Measurements from ENCODE around the gene EDNRA. TPM values are rescaled to one million over a fixed set of nuclear protein-coding genes. Genes with fewer than 3 reads are reported as not detected.

EDNRA gene
- total RNA-seq, 3 donors from 2014 or later = 0.25 TPM; not detected in 2

DNA sequence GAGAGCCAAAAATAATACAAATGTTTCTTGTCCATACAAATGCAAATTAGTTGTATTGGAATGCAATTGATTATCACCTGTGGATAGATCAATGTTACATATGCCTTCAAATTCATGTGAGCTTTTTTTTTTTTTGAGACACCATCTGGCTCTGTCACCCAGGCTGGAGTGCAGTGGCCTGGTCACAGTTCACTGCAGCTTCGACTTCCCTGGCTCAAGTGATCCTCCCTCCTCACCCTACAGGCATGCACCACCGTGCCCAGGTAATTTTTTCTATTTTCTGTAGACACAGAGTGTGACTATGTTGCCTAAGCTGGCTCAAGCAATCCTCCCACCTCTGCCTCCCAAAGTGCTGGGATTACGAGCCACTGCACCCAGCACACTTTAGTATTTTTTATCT is 97.7 kb downstream of the EDNRA start:
- Mint-ChIP-seq H3K27me3 (ENCODE audit: low read depth) (peaks cover 8% of the 10 kb centered on the region), H3K4me1 (ENCODE audit: low read depth) (no peaks in the 10 kb centered on the region), H3K4me3 (no peak overlapping the region), H3K36me3 (ENCODE audit: insufficient read depth) (no peaks in the 10 kb centered on the region), H3K9me3 (peaks cover 7% of the 10 kb centered on the region)
- ATAC-seq (no peak), DNase-seq (no peak)

DNA sequence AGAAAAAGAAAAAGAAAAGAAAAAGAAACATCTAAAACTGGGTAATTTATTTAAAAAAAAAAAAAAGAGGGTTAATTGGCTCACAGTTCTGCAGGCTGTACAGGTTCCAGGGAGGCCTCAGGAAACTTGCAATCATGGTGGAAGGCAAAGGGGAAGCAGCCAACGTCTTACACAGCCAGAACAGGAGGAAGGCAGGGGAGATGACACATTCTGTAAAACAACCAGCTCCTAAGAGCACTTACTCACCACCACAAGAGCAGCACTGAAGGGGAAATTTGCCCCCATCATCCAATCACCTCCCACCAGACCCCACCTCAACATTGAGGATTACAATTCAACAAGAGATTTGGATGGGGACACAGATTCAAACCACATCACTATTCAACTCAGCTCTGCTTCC is 99.5 kb downstream of the EDNRA start:
- Mint-ChIP-seq H3K9me3 (peaks cover 12% of the 10 kb centered on the region), H3K4me1 (ENCODE audit: low read depth) (no peaks in the 10 kb centered on the region), H3K4me3 (no peak overlapping the region), H3K36me3 (ENCODE audit: insufficient read depth) (no peaks in the 10 kb centered on the region), H3K27me3 (ENCODE audit: low read depth) (peaks cover 7% of the 10 kb centered on the region)
- ATAC-seq (no peak), DNase-seq (no peak)

DNA sequence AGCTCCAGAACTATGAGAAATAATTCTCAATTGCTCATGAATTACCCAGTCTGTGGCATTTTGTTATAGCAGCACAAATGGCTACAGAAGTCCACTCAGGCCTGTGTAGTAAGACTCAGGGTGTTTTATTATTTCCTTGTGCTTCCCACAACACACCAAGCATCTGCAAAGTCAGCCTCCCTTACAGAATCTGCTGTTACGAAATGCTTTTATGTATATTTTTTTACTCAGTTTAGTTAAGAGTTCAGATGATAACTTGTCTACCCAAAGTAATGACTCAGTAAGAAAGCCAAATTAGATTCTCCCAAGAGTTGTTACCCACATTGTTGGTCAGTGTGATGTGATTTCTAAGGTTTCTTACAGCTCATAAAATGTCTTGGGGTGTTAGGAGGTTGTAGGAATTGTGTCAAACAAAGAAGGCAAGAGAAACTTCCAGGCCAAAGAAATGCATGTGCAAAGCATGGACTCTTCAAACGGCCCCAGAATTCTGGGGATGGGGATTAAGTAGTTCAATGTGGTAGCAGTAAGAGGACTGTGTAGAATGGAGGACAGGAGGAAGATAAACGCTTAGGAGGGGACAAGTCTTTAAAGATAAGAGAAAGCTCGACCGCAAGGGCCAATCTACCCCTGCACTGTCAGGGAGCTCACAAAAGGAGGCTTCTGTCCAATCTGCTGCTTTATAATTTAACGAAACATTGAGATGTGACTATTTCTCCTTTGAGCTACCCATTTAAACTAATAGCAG is 100.9 kb downstream of the EDNRA start:
- H3K4me3 Mint-ChIP-seq = no peak overlapping the region
- H3K27me3 Mint-ChIP-seq (ENCODE audit: low read depth) = peaks cover 8% of the 10 kb centered on the region
- no peaks in the 10 kb centered on the region for H3K36me3 Mint-ChIP-seq (ENCODE audit: insufficient read depth)
- no peaks in the 10 kb centered on the region for H3K4me1 Mint-ChIP-seq (ENCODE audit: low read depth)
- DNase-seq = no peak
- no peak for ATAC-seq
- peaks cover 12% of the 10 kb centered on the region for H3K9me3 Mint-ChIP-seq

DNA sequence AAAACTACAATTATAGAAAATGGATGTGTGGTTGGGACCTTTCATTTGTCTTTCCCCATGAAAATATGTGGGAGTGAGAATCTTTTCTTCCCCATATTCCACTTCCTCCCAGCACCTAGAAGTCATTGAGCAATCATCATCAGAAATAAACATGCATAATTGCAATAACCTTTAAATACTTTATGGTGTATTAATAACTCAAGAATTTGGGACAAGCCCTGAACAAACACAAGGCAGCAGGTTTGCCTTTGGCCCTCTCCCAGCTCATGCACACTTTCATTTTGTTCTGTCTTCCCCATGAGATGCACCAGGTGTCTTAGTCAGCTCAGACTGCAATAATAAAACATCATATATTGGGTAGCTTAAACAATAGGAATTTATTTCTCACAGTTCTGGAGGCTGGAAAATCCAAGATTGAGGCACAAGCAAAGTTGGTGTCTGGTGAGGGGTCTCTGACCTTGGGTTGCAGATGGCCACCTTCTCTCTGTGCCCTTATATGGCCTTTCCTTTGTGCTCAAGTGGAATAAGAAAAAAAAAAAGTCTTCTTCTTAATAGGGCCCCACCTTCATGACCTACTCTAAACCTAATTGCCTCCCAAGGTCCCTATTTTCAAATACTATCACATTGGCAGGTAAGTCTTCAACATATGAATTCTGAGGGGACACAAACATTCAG is 101.6 kb downstream of the EDNRA start:
- ATAC-seq (no peak), DNase-seq (no peak)
- Mint-ChIP-seq H3K4me1 (ENCODE audit: low read depth) (no peaks in the 10 kb centered on the region), H3K9me3 (peaks cover 12% of the 10 kb centered on the region), H3K27me3 (ENCODE audit: low read depth) (peaks cover 8% of the 10 kb centered on the region), H3K36me3 (ENCODE audit: insufficient read depth) (no peaks in the 10 kb centered on the region), H3K4me3 (no peak overlapping the region)

GRCh38 chr4:147583876-147584275 is 103.0 kb downstream of the EDNRA start:
- H3K4me1 Mint-ChIP-seq (ENCODE audit: low read depth) = no peaks in the 10 kb centered on the region
- peaks cover 9% of the 10 kb centered on the region for H3K27me3 Mint-ChIP-seq (ENCODE audit: low read depth)
- ATAC-seq (no peak), DNase-seq (no peak)
- peaks cover 12% of the 10 kb centered on the region for H3K9me3 Mint-ChIP-seq
- H3K4me3 Mint-ChIP-seq = no peak overlapping the region
- no peaks in the 10 kb centered on the region for H3K36me3 Mint-ChIP-seq (ENCODE audit: insufficient read depth)

DNA sequence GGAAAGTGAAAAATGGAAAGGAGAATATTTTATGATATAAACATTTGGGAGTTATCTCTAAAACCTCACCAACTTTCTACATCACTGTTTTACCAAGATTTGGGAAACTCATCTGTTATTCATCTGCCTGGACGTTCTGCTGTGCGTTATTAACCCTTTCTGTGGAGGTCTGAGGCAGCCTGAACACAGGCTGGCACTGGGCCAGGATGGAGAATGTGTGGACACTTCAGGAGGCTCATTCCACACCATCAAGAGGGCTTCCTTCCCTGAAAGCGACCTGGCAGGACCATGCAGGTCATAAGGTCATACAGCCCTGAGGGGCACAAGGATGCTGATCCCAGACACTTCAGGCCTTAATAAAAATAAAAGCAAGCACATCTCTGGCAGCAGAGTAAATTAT is 105.1 kb downstream of the EDNRA start:
- DNase-seq = no peak
- Mint-ChIP-seq H3K4me1 (ENCODE audit: low read depth) (no peaks in the 10 kb centered on the region), H3K36me3 (ENCODE audit: insufficient read depth) (no peaks in the 10 kb centered on the region), H3K9me3 (peaks cover 9% of the 10 kb centered on the region), H3K4me3 (no peak overlapping the region), H3K27me3 (ENCODE audit: low read depth) (peaks cover 9% of the 10 kb centered on the region)
- ATAC-seq = no peak

- peaks cover 9% of the 10 kb centered on the region for H3K9me3 Mint-ChIP-seq
- H3K36me3 Mint-ChIP-seq (ENCODE audit: insufficient read depth) = no peaks in the 10 kb centered on the region
- DNase-seq = no peak
- H3K27me3 Mint-ChIP-seq (ENCODE audit: low read depth) = peaks cover 9% of the 10 kb centered on the region
- H3K4me3 Mint-ChIP-seq = no peak overlapping the region
- no peak for ATAC-seq
- no peaks in the 10 kb centered on the region for H3K4me1 Mint-ChIP-seq (ENCODE audit: low read depth)
Measured at GRCh38 chr4:147586637-147587036, 105.7 kb downstream of the EDNRA start.

DNA sequence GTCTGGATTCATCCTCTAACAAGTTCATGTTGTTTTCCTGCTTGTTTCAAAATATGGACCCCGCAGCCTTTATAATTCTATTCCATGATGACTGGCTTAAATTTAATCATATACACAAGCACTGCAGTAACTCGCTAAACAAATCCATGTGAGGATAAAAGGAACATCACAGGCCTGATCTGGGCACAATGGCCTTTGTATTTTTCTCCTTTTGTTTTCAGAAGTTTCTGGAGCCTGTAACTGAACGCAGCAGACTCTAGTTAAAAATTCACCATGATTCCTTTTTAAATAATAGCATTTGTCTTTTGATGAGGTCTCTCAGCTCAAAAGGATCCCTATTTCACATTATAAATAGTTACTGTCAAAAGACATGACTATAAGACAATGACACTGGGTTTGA is 106.1 kb downstream of the EDNRA start:
- Mint-ChIP-seq H3K9me3 (peaks cover 9% of the 10 kb centered on the region), H3K4me3 (no peak overlapping the region), H3K27me3 (ENCODE audit: low read depth) (peaks cover 9% of the 10 kb centered on the region), H3K36me3 (ENCODE audit: insufficient read depth) (no peaks in the 10 kb centered on the region), H3K4me1 (ENCODE audit: low read depth) (no peaks in the 10 kb centered on the region)
- no peak for ATAC-seq
- DNase-seq = no peak

GRCh38 chr4:147589586-147589985 is 108.7 kb downstream of the EDNRA start:
- ATAC-seq = no peak
- Mint-ChIP-seq H3K4me3 (no peak overlapping the region), H3K9me3 (peaks cover 3% of the 10 kb centered on the region), H3K27me3 (ENCODE audit: low read depth) (peaks cover 8% of the 10 kb centered on the region), H3K4me1 (ENCODE audit: low read depth) (no peaks in the 10 kb centered on the region), H3K36me3 (ENCODE audit: insufficient read depth) (no peaks in the 10 kb centered on the region)
- no peak for DNase-seq

- DNase-seq (peak; percentile 13), ATAC-seq (no peak)
- Mint-ChIP-seq H3K4me3 (no peak overlapping the region), H3K36me3 (ENCODE audit: insufficient read depth) (no peaks in the 10 kb centered on the region), H3K9me3 (no peaks in the 10 kb centered on the region), H3K4me1 (ENCODE audit: low read depth) (no peaks in the 10 kb centered on the region), H3K27me3 (ENCODE audit: low read depth) (peaks cover 7% of the 10 kb centered on the region)
Measured at GRCh38 chr4:147590249-147590920, 109.5 kb downstream of the EDNRA start.

DNA sequence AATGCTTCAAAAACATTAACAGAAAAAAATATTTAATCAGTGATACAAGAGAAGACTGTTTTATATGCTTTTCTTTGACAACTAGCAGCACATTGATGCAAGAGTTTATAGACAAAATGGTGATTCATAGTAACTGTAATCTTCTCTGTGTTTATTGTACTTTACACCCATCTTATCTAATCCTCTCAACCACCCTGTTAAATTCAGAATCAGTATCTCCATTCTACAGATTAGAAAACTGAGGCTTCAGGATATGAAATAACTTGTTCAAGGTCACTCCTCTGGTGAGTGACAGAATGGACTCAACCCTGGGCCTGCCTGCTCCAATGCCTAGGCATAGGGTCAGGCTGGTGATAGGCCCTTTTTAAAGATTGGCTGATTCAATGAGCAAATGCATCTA is 110.2 kb downstream of the EDNRA start:
- no peaks in the 10 kb centered on the region for H3K4me1 Mint-ChIP-seq (ENCODE audit: low read depth)
- no peak for DNase-seq
- H3K36me3 Mint-ChIP-seq (ENCODE audit: insufficient read depth) = no peaks in the 10 kb centered on the region
- no peaks in the 10 kb centered on the region for H3K9me3 Mint-ChIP-seq
- ATAC-seq = no peak
- peaks cover 5% of the 10 kb centered on the region for H3K27me3 Mint-ChIP-seq (ENCODE audit: low read depth)
- H3K4me3 Mint-ChIP-seq = no peak overlapping the region

DNA sequence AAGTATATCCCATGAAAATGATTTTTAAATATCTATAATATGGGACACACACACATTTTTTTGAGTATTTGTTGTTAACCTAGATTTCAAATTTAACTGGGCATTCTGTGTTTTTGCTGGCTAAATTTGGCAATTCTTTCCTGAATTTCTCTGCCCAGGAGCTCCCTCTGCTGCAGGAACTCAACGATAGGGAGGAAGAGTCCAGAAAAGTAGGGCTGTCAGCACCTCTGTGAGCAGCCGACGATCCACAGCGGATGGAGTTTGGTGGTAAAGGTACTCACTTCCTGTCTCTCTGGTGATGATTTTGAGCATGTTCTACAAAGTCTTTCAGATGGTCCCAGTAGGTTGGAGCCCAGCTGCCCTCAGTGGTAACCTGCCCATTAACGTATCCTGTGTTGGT is 113.2 kb downstream of the EDNRA start:
- Mint-ChIP-seq H3K27me3 (ENCODE audit: low read depth) (peaks cover 5% of the 10 kb centered on the region), H3K4me3 (no peak overlapping the region), H3K4me1 (ENCODE audit: low read depth) (no peaks in the 10 kb centered on the region), H3K9me3 (no peaks in the 10 kb centered on the region), H3K36me3 (ENCODE audit: insufficient read depth) (no peaks in the 10 kb centered on the region)
- no peak for ATAC-seq
- DNase-seq = no peak
